Suprapubic skin (tissue), 3 donors: ENCODE results near the gene IFT43.

Experiments used
- CTCF ChIP-seq, 2 donors: fragments of 200-600 bp in 1 of 2; fragments of 450-650 bp in 1 of 2; sonication (generic) in 1 of 2; IDR thresholded peaks; one replicate each; pipeline ENCODE4 v1.5.1; 2016 to 2019; ENCODE audit warnings: antibody characterized with exemption in 2 of 2, mild to moderate bottlenecking in 1 of 2, moderate library complexity in 1 of 2
- EP300 ChIP-seq: sonication (generic); formaldehyde crosslinking; IDR thresholded peaks from one replicate; pipeline ENCODE4 v1.6.1; 2017; ENCODE audit warnings: antibody characterized with exemption

GRCh38 chr14:76077340-76077739 lies 91.8 kb downstream of the IFT43 start:
- TF ChIP-seq EP300 (no peak), CTCF (IDR thresholded peaks at IDR 0.05) (no peak)
